Measurements from ENCODE around the gene NTRK2.

NTRK2 gene

GRCh38 chr9:84823421-84824271, 154.1 kb downstream of the NTRK2 start:
- no peak for DNase-seq

DNA sequence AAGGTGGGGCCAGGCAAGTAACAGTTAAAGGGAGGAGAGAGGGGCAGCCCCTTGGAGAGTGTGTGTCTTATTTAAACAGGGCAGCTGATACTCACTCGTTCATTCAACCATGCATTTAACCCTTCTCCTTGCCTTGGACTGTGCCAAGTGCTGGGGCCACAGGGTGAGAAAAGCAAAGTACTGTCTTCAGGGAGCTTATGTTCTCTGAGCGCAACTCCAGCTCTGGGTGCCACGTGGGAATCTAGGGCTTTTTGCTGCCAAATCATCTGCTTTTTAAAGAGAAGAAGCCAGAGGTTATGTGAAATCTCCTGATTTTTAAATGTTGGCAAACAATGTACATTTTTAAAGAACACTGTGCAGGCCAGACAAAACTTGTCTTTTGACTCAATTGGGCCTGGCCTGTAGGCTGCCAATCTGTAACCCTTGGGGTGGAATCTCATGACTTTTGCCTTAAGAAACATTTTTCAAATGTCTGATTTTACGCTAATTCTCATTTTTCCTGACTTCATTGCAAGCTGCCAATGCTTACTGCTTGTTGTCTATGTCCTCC, 157.8 kb downstream of the NTRK2 start:
- DNase-seq: no peak

DNA sequence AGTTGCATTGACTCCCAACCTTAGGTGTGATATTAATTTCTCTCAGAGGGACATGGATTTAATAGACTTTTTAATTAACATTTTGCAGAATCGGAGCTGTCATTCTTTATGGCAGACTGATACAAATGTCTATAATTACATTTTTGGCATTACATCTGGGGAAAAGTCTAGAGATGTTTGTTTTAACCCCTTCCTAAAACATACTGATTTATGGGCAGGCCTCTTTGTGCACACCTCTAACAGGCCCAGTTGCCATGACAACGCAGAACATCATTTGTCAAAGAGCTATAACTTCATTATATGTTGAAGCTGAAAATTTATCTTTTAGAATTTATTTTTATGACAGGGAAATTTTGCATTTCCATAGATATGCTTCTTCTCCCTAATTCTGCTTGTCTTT, 158.5 kb downstream of the NTRK2 start:
- no peak for DNase-seq

DNA sequence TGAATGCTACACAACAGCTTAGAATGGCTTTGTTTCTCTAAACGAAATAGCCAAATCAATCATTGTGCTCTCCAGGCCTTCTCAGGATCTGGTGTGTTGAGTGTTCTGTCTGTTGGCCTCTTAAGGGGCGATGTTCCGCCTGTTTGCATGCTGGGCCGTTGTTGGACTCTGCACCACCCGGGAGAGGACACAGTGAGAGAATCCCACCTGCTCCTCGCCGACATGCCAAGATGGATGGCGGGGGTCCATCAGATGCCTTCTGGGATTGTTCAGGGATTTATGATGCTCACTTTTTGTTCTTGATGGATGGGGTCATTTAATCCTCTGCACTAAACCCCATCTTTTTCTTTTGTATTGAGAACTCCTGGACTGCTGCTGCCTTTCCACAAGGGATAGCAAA, 159.9 kb downstream of the NTRK2 start:
- no peak for DNase-seq

DNA sequence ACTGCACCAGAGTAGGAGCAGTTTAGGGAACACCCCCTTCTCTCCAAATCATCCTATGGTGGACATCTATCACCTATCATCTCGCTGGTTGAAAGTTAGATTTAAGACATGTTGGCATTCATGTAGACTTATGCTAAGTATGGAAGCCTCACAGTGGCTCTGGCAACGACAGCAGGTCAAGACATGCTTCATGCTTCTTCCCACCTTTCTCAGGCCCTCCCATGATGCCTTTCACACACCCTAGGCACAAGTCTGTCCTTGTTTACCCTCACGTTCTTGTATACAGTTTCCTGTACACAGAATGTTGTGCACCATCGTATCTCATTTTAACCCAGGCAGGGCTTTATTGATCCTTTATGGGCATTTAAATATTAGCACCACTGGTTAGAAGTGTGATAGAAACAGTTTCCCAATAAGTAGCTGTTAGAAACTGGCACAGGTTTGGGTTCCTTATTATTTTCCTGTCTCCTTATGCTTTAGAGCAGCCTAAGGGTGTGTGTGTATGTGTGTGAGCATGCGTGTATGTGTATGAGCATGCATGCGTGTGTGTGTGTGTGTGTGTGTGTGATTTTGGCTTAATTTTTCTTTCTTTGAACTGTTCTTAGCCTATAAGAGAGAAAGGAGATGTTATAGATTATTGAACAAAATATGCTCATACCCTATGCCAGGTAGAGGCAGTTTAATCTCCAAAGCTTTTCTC, 160.6 kb downstream of the NTRK2 start:
- DNase-seq: no peak

- no peak for DNase-seq
Observed at GRCh38 chr9:84831377-84831776, 161.8 kb downstream of the NTRK2 start.

DNA sequence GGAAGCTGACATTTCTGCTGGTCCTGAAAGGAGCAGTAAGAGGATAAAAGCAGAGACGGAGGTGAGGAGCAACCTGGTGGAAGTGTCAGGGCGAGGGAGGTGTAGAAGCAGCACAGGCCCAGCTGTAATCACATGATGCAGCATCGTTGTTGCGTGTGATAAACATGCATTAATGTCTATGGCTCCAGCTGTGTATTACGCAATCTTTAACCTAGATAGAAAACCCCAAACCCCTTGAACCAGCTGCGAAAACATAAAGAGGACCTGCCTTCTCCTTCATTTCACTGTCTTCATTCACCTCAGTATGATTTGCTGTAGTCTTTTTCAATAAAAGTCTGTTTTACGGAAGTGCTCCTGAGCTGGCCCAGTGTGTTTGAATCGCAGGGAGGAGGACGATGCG, 162.9 kb downstream of the NTRK2 start:
- no peak for DNase-seq

GRCh38 chr9:84834426-84834825, 164.9 kb downstream of the NTRK2 start:
- DNase-seq: no peak

- no peak for DNase-seq
Observed at GRCh38 chr9:84835745-84836144, 166.2 kb downstream of the NTRK2 start.

- DNase-seq: no peak
Observed at GRCh38 chr9:84838879-84839278, 169.3 kb downstream of the NTRK2 start.

DNA sequence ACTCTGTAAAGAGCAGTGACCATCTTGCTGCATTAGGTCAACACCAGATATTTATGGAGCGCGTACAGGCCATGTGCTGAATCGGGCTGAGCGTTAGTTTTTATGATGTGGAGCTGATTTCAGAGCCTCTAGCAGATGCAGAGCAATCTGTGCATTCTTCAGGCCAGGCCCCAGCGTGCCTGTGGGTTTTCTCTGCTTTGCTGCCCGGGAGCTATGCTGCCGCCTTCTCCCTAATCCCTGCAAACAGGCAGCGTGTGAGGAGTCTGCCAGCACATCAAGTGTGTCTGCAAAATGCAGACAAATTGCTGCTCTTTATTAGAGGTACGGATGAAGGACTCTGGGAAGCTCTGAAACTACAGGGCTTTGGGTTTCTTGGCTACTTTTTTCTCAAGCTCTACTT, 170.0 kb downstream of the NTRK2 start:
- no peak for DNase-seq

- DNase-seq: no peak
Observed at GRCh38 chr9:84841931-84842330, 172.4 kb downstream of the NTRK2 start.

DNA sequence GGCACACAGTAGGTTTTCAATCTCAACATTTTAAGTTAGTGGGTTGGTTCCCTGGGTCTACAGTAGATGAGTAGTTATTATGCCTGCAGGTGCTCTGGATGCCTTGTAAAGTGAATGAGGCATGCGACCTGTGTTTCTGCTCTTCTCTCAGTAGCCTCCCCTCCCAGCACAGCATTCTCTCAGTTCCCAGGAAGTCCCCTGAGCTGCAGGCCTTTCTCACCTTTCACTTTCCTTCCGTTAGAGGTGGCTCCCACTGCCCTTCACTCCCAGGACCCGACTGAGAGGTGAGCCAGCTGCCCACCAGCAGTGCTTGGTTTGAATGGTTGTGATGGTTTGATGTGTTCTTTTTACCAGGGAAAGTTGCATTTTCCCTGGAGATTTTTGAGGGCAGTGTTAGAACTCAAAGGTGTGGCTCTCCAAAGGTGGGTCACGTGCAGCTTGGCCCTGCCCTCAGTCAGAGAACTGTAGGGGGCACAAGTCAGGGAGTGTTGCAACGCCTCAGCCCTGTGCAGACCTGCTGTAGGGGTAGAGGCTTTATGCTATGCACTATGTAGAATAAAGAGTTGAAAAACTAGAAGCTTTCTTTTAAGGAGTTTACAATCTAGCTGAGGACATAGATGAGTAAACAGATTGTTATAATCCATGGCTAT, 173.8 kb downstream of the NTRK2 start:
- DNase-seq: no peak

DNA sequence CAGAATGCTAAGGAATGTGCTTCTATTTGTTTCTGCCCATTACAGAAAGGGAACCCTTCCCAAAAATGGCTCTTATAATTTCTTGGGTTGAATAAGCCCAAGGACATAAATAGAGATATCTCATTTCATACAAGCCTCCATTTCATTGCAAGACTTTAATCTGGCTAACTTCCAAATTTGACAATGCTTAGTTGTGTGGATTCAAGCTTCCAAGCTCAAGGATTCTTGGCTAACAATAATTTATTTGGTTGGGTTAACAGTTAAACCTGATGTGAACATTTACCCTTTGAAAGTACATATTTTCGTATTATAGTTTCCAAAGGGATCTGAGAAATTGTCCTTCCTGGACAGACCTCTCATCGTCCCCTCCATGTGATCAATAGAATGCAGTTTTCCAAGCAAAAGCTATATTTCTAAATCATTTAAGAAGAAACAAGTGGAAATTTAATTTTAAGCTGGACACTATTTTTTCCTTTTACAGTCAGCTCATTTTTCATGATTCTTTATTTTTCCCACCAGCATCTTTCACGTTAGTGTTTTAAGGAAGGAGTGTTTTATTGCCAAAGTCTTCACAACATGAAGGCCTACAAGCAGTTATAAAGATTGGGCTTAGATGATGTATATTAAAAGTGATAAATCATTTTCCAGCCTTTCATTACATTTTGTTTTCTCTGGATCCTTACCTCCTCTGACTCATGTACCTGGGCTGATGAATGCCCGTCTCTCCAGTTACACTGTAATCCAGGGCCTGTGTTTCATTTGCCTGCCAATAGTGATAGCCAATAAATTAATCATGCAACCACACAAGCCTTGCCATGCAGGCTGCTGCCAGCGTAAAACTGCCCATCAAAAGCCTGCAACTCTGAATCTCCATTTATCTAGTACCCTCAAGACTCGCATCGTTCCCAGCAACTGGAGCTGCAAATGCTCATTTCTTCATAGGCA, 176.7 kb downstream of the NTRK2 start:
- DNase-seq: no peak

DNA sequence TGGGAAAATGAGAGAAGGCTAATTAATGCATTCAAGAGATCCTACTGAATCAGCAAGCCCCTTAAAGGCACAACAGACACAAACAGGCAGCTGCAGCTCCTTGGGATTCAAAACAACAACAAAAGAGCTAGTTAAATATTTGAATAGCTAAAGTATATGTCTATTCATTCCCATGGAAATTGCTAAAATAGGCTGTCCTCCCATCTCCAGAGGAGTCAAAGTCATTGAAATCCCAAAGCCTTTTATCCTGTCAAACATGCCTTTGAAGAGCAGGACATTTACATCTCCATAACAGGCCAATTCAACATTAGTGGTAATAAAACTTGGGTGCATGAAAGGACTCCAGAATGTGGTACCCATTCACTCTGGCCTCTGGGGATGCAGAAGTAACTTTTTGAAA, 177.4 kb downstream of the NTRK2 start:
- DNase-seq: no peak

GRCh38 chr9:84849049-84849448, 179.5 kb downstream of the NTRK2 start:
- DNase-seq: no peak

GRCh38 chr9:84850830-84851392, 181.4 kb downstream of the NTRK2 start:
- no peak for DNase-seq

DNA sequence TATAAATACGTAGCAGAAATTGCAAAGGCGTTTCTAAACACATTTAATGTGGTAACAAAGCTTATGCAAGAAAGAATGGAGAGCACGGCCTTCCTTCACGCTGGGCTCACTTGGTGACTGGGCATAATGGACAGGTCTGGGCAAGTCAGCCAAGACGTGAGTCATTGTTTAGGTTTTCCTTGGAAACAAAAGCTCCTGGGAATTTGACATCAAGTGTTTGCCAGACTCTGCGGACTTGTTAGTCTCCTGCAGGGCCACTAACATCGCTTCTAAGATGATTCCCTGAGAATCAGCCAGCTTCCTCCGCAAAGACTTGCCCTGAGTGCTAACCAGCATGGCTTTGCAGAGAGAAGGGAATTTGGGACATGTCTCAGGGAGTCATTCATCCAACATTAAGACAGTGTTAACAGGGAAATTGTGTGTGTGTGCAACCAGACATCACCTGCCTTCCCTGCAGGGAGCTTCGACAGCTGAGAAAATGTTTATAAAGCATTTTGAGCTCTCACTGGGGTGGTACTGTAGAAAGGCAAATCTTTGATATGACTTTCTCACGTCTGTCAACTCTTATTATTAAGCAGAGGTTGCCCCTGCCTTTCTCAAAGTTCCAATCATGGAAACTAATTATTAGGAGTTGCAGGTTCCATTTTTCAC, 182.5 kb downstream of the NTRK2 start:
- no peak for DNase-seq

DNA sequence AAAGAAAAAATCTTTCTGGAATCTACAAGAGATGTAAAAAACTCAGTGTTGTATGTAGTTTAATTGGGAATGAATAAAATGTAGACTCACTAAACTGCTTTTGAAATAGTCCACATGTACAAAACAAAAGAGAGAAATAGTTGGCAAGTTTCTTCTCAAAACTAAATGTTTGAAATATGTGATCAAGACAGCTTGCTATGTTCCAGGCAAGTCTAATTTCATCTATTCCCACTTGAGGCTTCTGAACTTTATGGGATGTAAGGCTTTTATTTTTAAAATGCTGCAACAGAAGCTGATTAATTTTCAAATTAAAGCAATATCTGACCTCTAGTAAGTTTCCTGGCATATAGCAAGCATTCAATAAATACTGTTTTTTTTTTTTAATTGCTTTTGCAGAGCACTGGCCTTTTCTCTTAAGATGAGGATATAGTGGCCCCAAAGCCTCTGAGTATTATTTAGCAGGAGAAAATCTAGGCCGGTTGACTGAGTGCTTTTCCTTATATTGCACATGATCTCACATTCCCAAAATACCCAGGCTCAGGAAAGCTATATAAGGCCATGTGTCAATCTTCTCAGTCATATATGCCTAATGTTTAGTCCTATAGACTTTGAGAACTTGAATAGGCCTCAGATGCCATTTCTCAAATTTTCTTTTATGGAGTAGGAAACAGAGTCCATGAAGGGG, 183.2 kb downstream of the NTRK2 start:
- no peak for DNase-seq

- no peak for DNase-seq
Observed at GRCh38 chr9:84856181-84856632, 186.7 kb downstream of the NTRK2 start.

GRCh38 chr9:84857211-84857610, 187.7 kb downstream of the NTRK2 start:
- DNase-seq: no peak
